GM23338 (cell line): ENCODE data around the gene NARS2. TPM values are rescaled to one million over a fixed set of nuclear protein-coding genes. Genes with fewer than 3 reads are reported as not detected.

Experiments
- ATAC-seq: fragments of 200-7000 bp; cut with Tn5 transposase; 3 replicates; pipeline ENCODE4 v1.9.1; 2020
- DNase-seq: peaks from one replicate; pipeline ENCODE4 v3.0.0-alpha.2; 2015; ENCODE audit warnings: low spot score
- H2AFZ ChIP-seq: fragments of 200-600 bp; sonication (generic); 2 replicates; pipeline ENCODE4 v1.8.0; 2016; ENCODE audit warnings: antibody characterized with exemption, mild to moderate bottlenecking, moderate library complexity
- H3F3A ChIP-seq: fragments of 200-600 bp; sonication (generic); replicated peaks from 2 replicates; pipeline ENCODE4 v1.8.0; 2017; ENCODE audit warnings: antibody characterized with exemption, mixed run types, low read depth
- H3K27ac ChIP-seq: fragments of 200-600 bp; sonication (generic); 2 replicates; pipeline ENCODE4 v1.6.1; 2016; ENCODE audit warnings: low read depth
- H3K27me3 ChIP-seq: fragments of 200-600 bp; sonication (generic); 2 replicates; pipeline ENCODE4 v1.8.0; 2016; ENCODE audit warnings: mild to moderate bottlenecking, mixed run types, moderate library complexity; ENCODE audit not compliant: insufficient read depth
- H3K36me3 ChIP-seq: fragments of 200-600 bp; sonication (generic); 2 replicates; pipeline ENCODE4 v1.8.0; 2016; ENCODE audit warnings: mild to moderate bottlenecking; ENCODE audit not compliant: insufficient read depth
- H3K4me1 ChIP-seq: fragments of 200-600 bp; sonication (generic); 2 replicates; pipeline ENCODE4 v1.8.0; 2016; ENCODE audit warnings: mild to moderate bottlenecking, moderate library complexity; ENCODE audit not compliant: insufficient read depth
- H3K4me2 ChIP-seq: fragments of 200-600 bp; sonication (generic); 2 replicates; pipeline ENCODE4 v1.7.1; 2017; ENCODE audit warnings: mixed run types
- H3K4me3 ChIP-seq: fragments of 200-600 bp; sonication (generic); 2 replicates; pipeline ENCODE4 v1.6.1; 2016; ENCODE audit warnings: mixed run types
- H3K79me2 ChIP-seq: fragments of 200-600 bp; sonication (generic); replicated peaks from 2 replicates; pipeline ENCODE4 v1.8.0; 2017; ENCODE audit warnings: mild to moderate bottlenecking; ENCODE audit not compliant: insufficient read depth
- H3K9me2 ChIP-seq: fragments of 200-600 bp; sonication (generic); 2 replicates; pipeline ENCODE4 v1.8.0; 2017; ENCODE audit not compliant: insufficient read depth
- H4K20me1 ChIP-seq: fragments of 200-600 bp; sonication (generic); replicated peaks from 2 replicates; pipeline ENCODE4 v1.8.0; 2017; ENCODE audit warnings: mild to moderate bottlenecking; ENCODE audit not compliant: insufficient read depth
- H3K27ac Mint-ChIP-seq: 2 replicates; pipeline ENCODE4 v1.8.0; 2020; ENCODE audit warnings: inconsistent platforms, mild to moderate bottlenecking, moderate library complexity, mixed read lengths
- H3K27me3 Mint-ChIP-seq: 3 replicates; pipeline ENCODE4 v1.8.0; 2022; ENCODE audit warnings: low read depth, mild to moderate bottlenecking, moderate library complexity, mixed read lengths, inconsistent platforms; ENCODE audit not compliant: insufficient read depth, poor library complexity
- H3K36me3 Mint-ChIP-seq: 3 replicates; pipeline ENCODE4 v1.8.0; 2021; ENCODE audit warnings: low read depth, mild to moderate bottlenecking, inconsistent platforms, moderate library complexity, mixed read lengths
- H3K4me1 Mint-ChIP-seq: 3 replicates; pipeline ENCODE4 v1.8.0; 2020; ENCODE audit warnings: mild to moderate bottlenecking, inconsistent platforms, mixed read lengths
- H3K4me3 Mint-ChIP-seq: 3 replicates; pipeline ENCODE4 v1.8.0; 2021; ENCODE audit warnings: moderate library complexity, mild to moderate bottlenecking, inconsistent platforms, mixed read lengths
- H3K9me3 Mint-ChIP-seq: 3 replicates; pipeline ENCODE4 v1.8.0; 2020; ENCODE audit warnings: moderate library complexity, mild to moderate bottlenecking, inconsistent platforms, mixed read lengths
- CTCF ChIP-seq, 2 experiments: fragments of 200-600 bp in 1 of 2; sonication (generic) in 1 of 2; conservative IDR thresholded peaks; 2 replicates each; pipeline versions ENCODE4 v1.5.1 to v1.6.1; 2016 to 2017; ENCODE audit warnings: antibody characterized with exemption in 2 of 2, low read depth in 2 of 2, mild to moderate bottlenecking in 2 of 2, moderate library complexity in 1 of 2
- EZH2 ChIP-seq: fragments of 200-600 bp; sonication (generic); IDR thresholded peaks from one replicate; pipeline ENCODE4 v1.8.0; 2017; ENCODE audit warnings: antibody characterized with exemption, mild to moderate bottlenecking, low read depth; ENCODE audit not compliant: unreplicated experiment
- EZH2phosphoT487 ChIP-seq: fragments of 200-600 bp; sonication (generic); IDR thresholded peaks from one replicate; pipeline ENCODE4 v1.8.1; 2018; ENCODE audit warnings: antibody characterized with exemption; ENCODE audit not compliant: unreplicated experiment
- JUNB ChIP-seq: IDR thresholded peaks from one replicate; pipeline ENCODE4 v1.6.1; 2016; ENCODE audit warnings: antibody characterized with exemption; ENCODE audit not compliant: unreplicated experiment
- NANOG ChIP-seq: IDR thresholded peaks from 2 replicates; pipeline ENCODE4 v1.6.1; 2016; ENCODE audit warnings: antibody characterized with exemption, borderline replicate concordance
- POLR2AphosphoS5 ChIP-seq: IDR thresholded peaks from 2 replicates; pipeline ENCODE4 v1.6.1; 2016; ENCODE audit warnings: antibody characterized with exemption, low read depth
- ZNF331 ChIP-seq: fragments of 250-450 bp; sonication (Bioruptor Pico); IDR thresholded peaks from 2 replicates; pipeline ENCODE4 v1.5.0; 2020; ENCODE audit warnings: low read depth, mild to moderate bottlenecking, moderate library complexity
- ZNF462 ChIP-seq: fragments of 250-450 bp; sonication (Bioruptor Pico); IDR thresholded peaks from 2 replicates; pipeline ENCODE4 v1.5.0; 2020; ENCODE audit warnings: mild to moderate bottlenecking, moderate library complexity
- polyA plus RNA-seq: library from polyadenylated mRNA; unstranded; fragments of >200 nt; fragmentation: Nextera tagmentation; extraction: Ambion mirVana; gene quantifications from 2 replicates; pipeline ENCODE4 v1.2.1, GENCODE V29; 2016
- total RNA-seq: library from RNA; depleted of rRNA; stranded (reverse); fragments of >200 nt; shearing (Covaris generic); gene quantifications from 2 replicates; pipeline ENCODE4 v1.2.3, GENCODE V29; 2014

Gene NARS2
- total and polyA plus RNA-seq, 2 experiments from 2014 or later, result 45.7 to 62.0 TPM

GRCh38 chr11:78400702-78401101 is 174.0 kb downstream of the NARS2 start:
- no peak for DNase-seq
- H4K20me1 ChIP-seq, result no peaks in the 10 kb centered on the region; the same call in 1 of the 2 replicates
- H3K4me2 ChIP-seq, result no peak overlapping the region

More at GRCh38 chr11:78400702-78401101, 174.0 kb downstream of the NARS2 start:
- Histone ChIP-seq H3K4me1 (peaks cover 13% of the 10 kb centered on the region; the same call in 1 of the 2 replicates), H3K27me3 (peaks cover 23% of the 10 kb centered on the region; the same call in 1 of the 2 replicates), H3K9me2 (no peaks in the 10 kb centered on the region), H3K4me3 (no peak overlapping the region), H3F3A (no peaks in the 10 kb centered on the region), H2AFZ (no peak overlapping the region), H3K36me3 (no peaks in the 10 kb centered on the region), H3K79me2 (peaks cover 7% of the 10 kb centered on the region; the same call in 1 of the 2 replicates), H3K27ac (no peak overlapping the region)
- peak; percentile 47; the same call in 2 of the 3 replicates for ATAC-seq
- Mint-ChIP-seq H3K4me3 (no peak overlapping the region), H3K9me3 (no peaks in the 10 kb centered on the region), H3K27me3 (peaks cover 12% of the 10 kb centered on the region), H3K36me3 (no peaks in the 10 kb centered on the region), H3K4me1 (peaks cover 20% of the 10 kb centered on the region), H3K27ac (no peak overlapping the region)
- TF ChIP-seq CTCF (conservative IDR thresholded peaks at IDR 0.05; ENCODE audit: low read depth in 2 of 2), result no peak
- no peak for TF ChIP-seq NANOG
- TF ChIP-seq ZNF462 (CRISPR knock-in tag), result no peak
- TF ChIP-seq EZH2, result no peak
- TF ChIP-seq JUNB, result no peak
- TF ChIP-seq EZH2phosphoT487, result no peak
- TF ChIP-seq ZNF331 (CRISPR knock-in tag), result no peak
- TF ChIP-seq POLR2AphosphoS5, result no peak
